Keratinocyte (primary cell): ENCODE data around the gene MAEA. TPM values are rescaled to one million over a fixed set of nuclear protein-coding genes. Genes with fewer than 3 reads are reported as not detected.
A peak's percentile ranks its signal among the peaks of the same experiment; 100 is the strongest.

Experiments
- DNase-seq: peaks from one replicate; pipeline ENCODE4 v3.0.0-alpha.2; 2011; ENCODE audit warnings: low read depth, missing footprints, low spot score
- FAIRE-seq: peaks from 2 replicates; lab custom pipeline; 2011; peaks lifted over from hg19 to GRCh38; lab: Jason Lieb, UNC
- H2AFZ ChIP-seq: 2 replicates; pipeline ENCODE4 v1.6.0; 2012; ENCODE audit warnings: low read length, control low read depth, inconsistent platforms; ENCODE audit not compliant: control insufficient read depth
- H3K27ac ChIP-seq: 2 replicates; pipeline ENCODE4 v1.5.1; 2011; ENCODE audit warnings: low read length; ENCODE audit not compliant: control insufficient read depth, insufficient read depth
- H3K27me3 ChIP-seq: 3 replicates; pipeline ENCODE4 v1.6.0; 2011; ENCODE audit warnings: low read length; ENCODE audit not compliant: control insufficient read depth, insufficient read depth; ENCODE audit errors: extremely low read depth
- H3K36me3 ChIP-seq, 2 experiments: 2 replicates in 1 of 2; 3 replicates in 1 of 2; pipeline ENCODE4 v1.5.1; 2011; ENCODE audit warnings: low read length in 2 of 2, mild to moderate bottlenecking in 1 of 2; ENCODE audit not compliant: control insufficient read depth in 2 of 2, insufficient read depth in 2 of 2; ENCODE audit errors: extremely low read depth in 1 of 2
- H3K4me1 ChIP-seq: 3 replicates; pipeline ENCODE4 v1.5.1; 2011; ENCODE audit warnings: low read length; ENCODE audit not compliant: control insufficient read depth, insufficient read depth; ENCODE audit errors: extremely low read depth
- H3K4me2 ChIP-seq: 3 replicates; pipeline ENCODE4 v1.6.0; 2011; ENCODE audit warnings: low read depth, low read length; ENCODE audit not compliant: control insufficient read depth, insufficient read depth; ENCODE audit errors: extremely low read depth
- H3K4me3 ChIP-seq, 3 experiments: fragments of 200-600 bp in 1 of 3; sonication (generic) in 1 of 3; 2 replicates in 2 of 3; 3 replicates in 1 of 3; pipeline ENCODE4 v1.5.1; 2011 to 2016; ENCODE audit warnings: low read length in 3 of 3, mild to moderate bottlenecking in 3 of 3, control low read depth in 2 of 3, inconsistent platforms in 1 of 3, low read depth in 1 of 3, mixed read lengths in 1 of 3, mixed run types in 1 of 3, moderate library complexity in 1 of 3; ENCODE audit not compliant: control insufficient read depth in 2 of 3, insufficient read depth in 2 of 3; ENCODE audit errors: extremely low read depth in 1 of 3
- H3K79me2 ChIP-seq: 2 replicates; pipeline ENCODE4 v1.6.0; 2012; ENCODE audit warnings: low read length; ENCODE audit not compliant: control insufficient read depth, insufficient read depth
- H3K9ac ChIP-seq: 3 replicates; pipeline ENCODE4 v1.6.0; 2011; ENCODE audit warnings: low read length; ENCODE audit not compliant: control insufficient read depth, insufficient read depth; ENCODE audit errors: extremely low read depth
- H3K9me1 ChIP-seq: 3 replicates; pipeline ENCODE4 v1.6.0; 2011; ENCODE audit warnings: low read length; ENCODE audit not compliant: control insufficient read depth, insufficient read depth; ENCODE audit errors: extremely low read depth
- H3K9me3 ChIP-seq: 2 replicates; pipeline ENCODE4 v1.5.1; 2012; ENCODE audit warnings: low read depth, low read length; ENCODE audit not compliant: control insufficient read depth
- H4K20me1 ChIP-seq: 3 replicates; pipeline ENCODE4 v1.6.0; 2011; ENCODE audit warnings: low read length; ENCODE audit not compliant: control insufficient read depth, insufficient read depth; ENCODE audit errors: extremely low read depth
- EZH2 ChIP-seq: IDR thresholded peaks from one replicate; pipeline ENCODE4 v1.6.1; 2012; ENCODE audit warnings: inconsistent platforms, mild to moderate bottlenecking, low read length, moderate library complexity
- dilution Hi-C: fragments of 300-500 bp; cut with MboI; formaldehyde crosslinking; loops from one replicate; pipeline ENCODE4 v1.7.0; 2020; ENCODE audit warnings: low sequenced_read_pairs; ENCODE audit not compliant: extremely low pct_ligation_motif_present
- polyA plus RNA-seq, 5 experiments: library from polyadenylated mRNA; depleted of rRNA in 3 of 5; stranded (reverse) in 3 of 5; stranded (forward) in 1 of 5; unstranded in 1 of 5; fragments of >200 nt; gene quantifications; 1 replicate in 1 of 5; 2 replicates in 3 of 5; 3 replicates in 1 of 5; pipeline versions ENCODE4 v1.2.1 to v1.2.3, GENCODE V29; 2011 to 2012; ENCODE audit warnings: missing spikeins in 2 of 5, low read depth in 1 of 5, low replicate concordance in 1 of 5
- TF ChIP-seq, protein P1 (sequence below), 3 experiments: IDR thresholded peaks in 1 of 3; conservative IDR thresholded peaks in 1 of 3; optimal IDR thresholded peaks in 1 of 3; 2 replicates in 2 of 3; 3 replicates in 1 of 3; pipeline versions ENCODE3 to v1.5.1; 2011; ENCODE audit warnings: low read length in 3 of 3, mild to moderate bottlenecking in 3 of 3, moderate library complexity in 2 of 3, control low read depth in 1 of 3, inconsistent platforms in 1 of 3; ENCODE audit not compliant: insufficient read depth in 2 of 3; ENCODE audit errors: extremely low read depth in 1 of 3

Gene MAEA
- polyA plus RNA-seq, 1 donor (not counting 4 experiments of a cell fraction or from before 2014, with no cell fraction given) = 89.7 TPM

DNA sequence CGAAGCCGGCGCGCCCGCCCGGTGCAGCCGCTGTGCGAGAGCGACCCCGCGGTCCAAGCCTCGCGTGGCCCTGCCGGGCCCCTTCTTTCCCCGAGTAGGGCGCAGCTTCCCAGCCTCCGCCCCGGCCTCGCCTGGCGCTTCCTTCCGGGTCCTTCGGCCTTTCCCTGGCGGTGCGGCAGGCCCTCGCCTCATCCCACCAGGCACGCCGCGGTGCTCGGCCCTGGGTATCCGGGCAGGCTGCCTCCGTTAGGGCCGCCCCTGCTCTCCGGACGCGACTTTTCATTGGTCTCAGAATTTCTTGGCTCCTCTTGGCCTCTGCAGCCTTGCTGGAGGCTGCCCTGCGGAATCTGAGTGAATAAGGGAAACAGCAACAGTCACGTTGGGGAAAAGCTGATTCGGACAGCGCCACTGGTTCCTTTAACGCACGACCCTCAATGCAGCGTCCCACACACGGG lies 57.7 kb downstream of the MAEA start:
- DNase-seq (no peak), FAIRE-seq (no peak)
- dilution Hi-C loops = no loop called here
- TF ChIP-seq, protein P1, sequence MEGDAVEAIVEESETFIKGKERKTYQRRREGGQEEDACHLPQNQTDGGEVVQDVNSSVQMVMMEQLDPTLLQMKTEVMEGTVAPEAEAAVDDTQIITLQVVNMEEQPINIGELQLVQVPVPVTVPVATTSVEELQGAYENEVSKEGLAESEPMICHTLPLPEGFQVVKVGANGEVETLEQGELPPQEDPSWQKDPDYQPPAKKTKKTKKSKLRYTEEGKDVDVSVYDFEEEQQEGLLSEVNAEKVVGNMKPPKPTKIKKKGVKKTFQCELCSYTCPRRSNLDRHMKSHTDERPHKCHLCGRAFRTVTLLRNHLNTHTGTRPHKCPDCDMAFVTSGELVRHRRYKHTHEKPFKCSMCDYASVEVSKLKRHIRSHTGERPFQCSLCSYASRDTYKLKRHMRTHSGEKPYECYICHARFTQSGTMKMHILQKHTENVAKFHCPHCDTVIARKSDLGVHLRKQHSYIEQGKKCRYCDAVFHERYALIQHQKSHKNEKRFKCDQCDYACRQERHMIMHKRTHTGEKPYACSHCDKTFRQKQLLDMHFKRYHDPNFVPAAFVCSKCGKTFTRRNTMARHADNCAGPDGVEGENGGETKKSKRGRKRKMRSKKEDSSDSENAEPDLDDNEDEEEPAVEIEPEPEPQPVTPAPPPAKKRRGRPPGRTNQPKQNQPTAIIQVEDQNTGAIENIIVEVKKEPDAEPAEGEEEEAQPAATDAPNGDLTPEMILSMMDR (optimal IDR thresholded peaks at IDR 0.05 in 1 of 3, IDR thresholded peaks at IDR 0.05 in 1 of 3, conservative IDR thresholded peaks at IDR 0.05 in 1 of 3; ENCODE audit: extremely low read depth in 1 of 3, insufficient read depth in 2 of 3, low read length in 3 of 3) = no peak
- no peak for TF ChIP-seq EZH2
- peak overlapping the region; percentile 74 to 89 (median 82) for H3K4me3 ChIP-seq
- H3K9ac ChIP-seq = peak overlapping the region; percentile 92
- H3K9me1 ChIP-seq = no peaks in the 10 kb centered on the region
- H3K4me1 ChIP-seq = peaks cover 12% of the 10 kb centered on the region
- H4K20me1 ChIP-seq = no peaks in the 10 kb centered on the region
- peak overlapping the region; percentile 79 for H3K27ac ChIP-seq
- no peaks in the 10 kb centered on the region for H3K27me3 ChIP-seq
- peak overlapping the region; percentile 4 for H2AFZ ChIP-seq
- H3K36me3 ChIP-seq = peaks cover 17% of the 10 kb centered on the region in 2 experiments
- H3K9me3 ChIP-seq = no peaks in the 10 kb centered on the region
- peak overlapping the region; percentile 95 for H3K4me2 ChIP-seq
- H3K79me2 ChIP-seq = peaks cover 26% of the 10 kb centered on the region

DNA sequence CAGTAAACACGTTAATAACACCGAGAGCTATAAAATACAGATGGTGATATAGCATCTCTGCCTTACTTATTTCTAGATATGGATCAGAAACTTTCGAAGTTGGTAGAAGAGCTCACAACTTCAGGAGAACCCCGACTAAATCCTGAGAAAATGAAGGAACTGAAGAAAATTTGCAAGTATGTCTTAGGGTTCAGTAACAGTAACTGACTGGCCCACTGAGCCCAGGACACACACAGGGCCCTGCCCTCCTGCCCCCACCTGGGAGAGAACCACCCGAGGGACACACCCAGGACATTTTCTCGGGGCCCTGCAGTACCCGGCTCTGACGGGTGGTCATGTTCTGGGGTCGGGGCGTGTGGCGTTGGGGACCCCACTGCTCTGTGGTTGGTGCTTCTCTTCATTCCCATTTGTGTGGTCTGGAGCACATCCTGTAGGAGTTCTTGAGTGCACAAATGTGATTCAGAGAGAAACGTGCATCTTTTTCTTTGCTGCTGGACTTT lies 58.4 kb downstream of the MAEA start:
- FAIRE-seq (no peak), DNase-seq (no peak)
- dilution Hi-C loops = no loop called here
- peak overlapping the region; percentile 79 for H3K27ac ChIP-seq
- H3K9ac ChIP-seq = peak overlapping the region; percentile 92
- H3K9me1 ChIP-seq = no peaks in the 10 kb centered on the region
- no peak overlapping the region for H2AFZ ChIP-seq
- no peaks in the 10 kb centered on the region for H3K9me3 ChIP-seq
- peaks cover 16 to 23% of the 10 kb centered on the region in 2 experiments for H3K36me3 ChIP-seq
- no peaks in the 10 kb centered on the region for H3K27me3 ChIP-seq
- H3K4me1 ChIP-seq = peaks cover 12% of the 10 kb centered on the region
- peaks cover 26% of the 10 kb centered on the region for H3K79me2 ChIP-seq
- peak overlapping the region; percentile 74 to 89 (median 82) for H3K4me3 ChIP-seq
- TF ChIP-seq EZH2 = no peak
- TF ChIP-seq, protein P1 (optimal IDR thresholded peaks at IDR 0.05 in 1 of 3, IDR thresholded peaks at IDR 0.05 in 1 of 3, conservative IDR thresholded peaks at IDR 0.05 in 1 of 3; ENCODE audit: extremely low read depth in 1 of 3, insufficient read depth in 2 of 3, low read length in 3 of 3) = no peak
- H3K4me2 ChIP-seq = peak overlapping the region; percentile 95
- no peaks in the 10 kb centered on the region for H4K20me1 ChIP-seq
